CD4-positive, alpha-beta T cell treated with Interleukin-4 for 4 hours (primary cell): ENCODE data around the gene FMO4.
"Not testable (repeated sequence)": the region's sequence is repeated elsewhere in the genome, so short reads cannot be mapped to it uniquely, and the experiment has no call there.

Experiments
- DNase-seq: peaks from one replicate; pipeline ENCODE4 v3.0.0-alpha.2; 2020

The FMO4 gene, protein sequence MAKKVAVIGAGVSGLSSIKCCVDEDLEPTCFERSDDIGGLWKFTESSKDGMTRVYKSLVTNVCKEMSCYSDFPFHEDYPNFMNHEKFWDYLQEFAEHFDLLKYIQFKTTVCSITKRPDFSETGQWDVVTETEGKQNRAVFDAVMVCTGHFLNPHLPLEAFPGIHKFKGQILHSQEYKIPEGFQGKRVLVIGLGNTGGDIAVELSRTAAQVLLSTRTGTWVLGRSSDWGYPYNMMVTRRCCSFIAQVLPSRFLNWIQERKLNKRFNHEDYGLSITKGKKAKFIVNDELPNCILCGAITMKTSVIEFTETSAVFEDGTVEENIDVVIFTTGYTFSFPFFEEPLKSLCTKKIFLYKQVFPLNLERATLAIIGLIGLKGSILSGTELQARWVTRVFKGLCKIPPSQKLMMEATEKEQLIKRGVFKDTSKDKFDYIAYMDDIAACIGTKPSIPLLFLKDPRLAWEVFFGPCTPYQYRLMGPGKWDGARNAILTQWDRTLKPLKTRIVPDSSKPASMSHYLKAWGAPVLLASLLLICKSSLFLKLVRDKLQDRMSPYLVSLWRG

DNA sequence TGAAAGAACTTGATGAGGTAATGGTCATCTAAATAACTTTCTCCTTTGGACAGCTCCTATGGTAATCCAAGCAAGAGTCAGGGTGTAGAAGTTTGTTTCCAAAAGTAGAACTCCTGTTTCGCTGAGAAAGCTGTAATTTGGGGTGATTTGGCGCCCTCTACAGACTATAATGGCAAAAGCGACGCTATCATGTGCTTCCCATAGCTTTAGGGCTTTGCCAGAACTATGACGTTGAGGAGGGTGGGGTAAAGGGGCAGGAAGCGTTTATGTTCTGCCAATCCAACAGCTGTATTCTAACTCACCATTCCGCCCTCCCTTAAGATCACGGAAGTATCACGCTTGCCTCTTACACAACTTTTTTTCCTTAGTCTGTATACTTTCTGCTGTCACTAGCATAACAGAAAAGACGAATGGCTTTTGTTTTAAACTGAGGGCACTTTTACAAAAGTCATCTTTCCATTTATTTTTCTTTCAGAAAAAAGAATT is at the start of gene FMO4:
Gene FMO4, plus strand, starts transcription at position 349 of the 486 bp plus-strand sequence. CDS start 5,643 bp downstream, outside the sequence.
- peak; percentile 94 for DNase-seq

DNA sequence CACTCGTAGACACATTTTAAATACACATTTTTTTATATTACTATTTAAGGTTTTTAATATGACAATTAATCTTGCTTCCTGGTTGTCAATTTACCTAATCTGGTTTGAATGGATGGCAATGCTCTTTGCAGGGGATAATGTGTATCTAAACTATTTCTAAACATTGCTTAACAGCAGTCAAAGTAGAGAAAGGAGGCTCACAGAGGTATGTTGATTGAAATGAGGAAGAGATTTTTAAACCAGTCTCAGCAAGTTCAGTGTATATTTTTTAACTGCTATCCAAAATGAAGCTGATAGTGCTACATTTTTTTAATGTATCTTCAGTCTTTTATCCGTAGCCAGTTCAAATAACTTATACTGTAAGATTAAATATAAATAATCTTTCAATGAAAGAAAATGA is 48.3 kb upstream of the FMO4 start:
- no peak for DNase-seq

DNA sequence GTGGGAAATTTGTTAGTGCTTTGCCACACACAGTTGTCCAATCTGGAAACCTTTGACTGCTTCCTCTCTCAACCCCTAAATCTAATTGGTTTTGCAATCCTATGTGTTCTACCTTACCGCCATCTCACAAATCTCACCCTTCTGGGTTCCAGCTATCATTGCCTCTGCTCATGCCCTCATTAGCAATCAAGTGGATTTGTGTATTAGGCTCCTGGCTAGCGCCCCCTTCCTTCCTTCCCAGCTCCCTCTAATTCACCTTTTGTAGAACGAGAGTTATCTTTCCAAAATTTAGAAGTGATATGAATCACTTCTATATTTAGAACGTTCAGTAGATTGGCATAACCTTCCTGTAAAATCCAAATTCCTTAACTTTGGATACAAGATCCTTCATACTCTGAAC is 47.1 kb upstream of the FMO4 start:
- no peak for DNase-seq

DNA sequence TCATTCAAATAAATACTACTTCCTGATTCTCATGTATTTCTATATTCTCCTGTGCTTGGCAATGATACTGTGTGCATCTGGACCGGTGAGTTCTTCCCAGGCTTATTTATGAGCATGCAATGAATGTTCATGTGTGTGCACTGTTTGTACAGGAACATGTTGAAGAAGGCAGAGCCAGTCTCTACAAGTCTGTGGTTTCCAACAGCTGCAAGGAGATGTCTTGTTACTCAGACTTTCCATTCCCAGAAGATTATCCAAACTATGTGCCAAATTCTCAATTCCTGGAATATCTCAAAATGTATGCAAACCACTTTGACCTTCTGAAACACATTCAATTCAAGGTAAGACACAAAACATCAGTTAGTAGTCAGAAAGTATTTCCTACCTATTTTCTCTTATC is 46.6 kb upstream of the FMO4 start:
- no peak for DNase-seq

DNA sequence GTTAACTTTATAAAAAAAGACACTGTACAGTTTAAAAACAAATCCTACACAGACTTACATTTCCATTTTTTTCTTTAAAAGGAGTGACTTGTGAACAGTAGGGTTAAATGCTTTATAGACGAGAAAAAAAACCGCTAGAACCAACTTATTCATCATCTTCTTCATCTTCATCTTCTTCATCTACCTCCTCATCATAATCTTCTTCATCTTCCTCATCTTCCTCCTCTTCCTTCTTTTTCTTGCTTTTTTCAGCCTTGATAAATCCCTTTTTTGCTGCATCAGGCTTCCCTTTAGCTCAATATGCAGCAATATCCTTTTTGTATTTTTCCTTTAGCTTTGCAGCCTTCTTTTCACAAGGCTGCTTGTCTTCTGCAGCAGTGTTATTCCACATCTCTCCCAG is 43.2 kb upstream of the FMO4 start:
- DNase-seq: no peak

DNA sequence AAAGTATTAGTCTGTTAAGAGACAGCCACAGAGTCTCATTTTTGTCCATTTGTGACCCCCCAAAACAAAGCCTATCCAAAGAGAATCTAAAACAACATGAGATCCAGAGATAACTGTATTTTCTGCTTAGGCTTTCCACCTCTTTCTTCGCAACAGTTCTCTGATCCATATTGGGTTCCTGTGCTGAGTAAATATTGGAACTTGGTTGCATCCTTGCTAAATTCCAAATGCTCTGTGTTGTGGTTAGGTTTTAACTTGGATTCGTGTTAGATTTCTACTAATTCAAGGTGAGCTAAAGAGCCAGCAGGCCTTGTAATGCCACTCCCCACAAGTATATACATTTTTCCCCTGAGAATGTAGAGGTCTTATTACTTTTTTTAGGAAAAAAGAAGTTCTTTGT is 36.4 kb upstream of the FMO4 start:
- no peak for DNase-seq

DNA sequence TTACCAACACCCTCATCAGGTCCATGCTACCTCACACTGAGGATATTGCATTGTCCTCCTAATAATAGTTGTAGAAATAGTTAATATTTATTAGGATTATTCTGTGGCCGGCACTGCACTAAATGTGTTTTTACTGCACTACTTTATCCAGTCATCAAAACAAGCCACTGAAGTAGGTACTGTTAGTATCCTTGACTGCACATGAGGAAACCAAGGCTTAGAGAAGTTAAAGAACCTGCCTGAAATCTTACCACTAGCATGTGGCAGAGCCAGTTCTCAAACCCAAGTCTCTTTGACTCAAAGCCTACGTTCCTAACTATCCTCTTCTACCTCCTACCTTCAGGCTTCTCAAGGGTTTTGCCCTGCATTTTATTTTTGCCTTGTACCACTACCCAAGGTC is 34.7 kb upstream of the FMO4 start:
- DNase-seq: no peak

DNA sequence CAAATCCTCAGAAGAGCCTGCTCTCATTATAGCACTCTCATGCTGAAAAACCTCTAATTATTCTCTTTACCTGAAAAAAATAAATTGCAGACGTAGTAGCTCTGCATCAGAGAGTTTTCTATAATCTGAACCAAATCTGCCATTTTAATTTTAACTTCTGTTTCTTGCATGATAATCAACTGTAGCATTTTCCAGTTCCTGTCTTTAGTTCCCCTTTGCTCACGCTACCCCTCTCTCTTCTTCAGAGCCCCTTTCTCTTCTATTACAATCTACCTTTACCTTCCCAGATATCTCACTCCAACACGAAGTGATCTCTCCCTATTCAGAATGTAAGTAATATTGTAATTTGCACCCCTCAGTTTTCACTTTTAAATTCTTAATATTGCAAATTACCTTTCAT is 34.3 kb upstream of the FMO4 start:
- no peak for DNase-seq

DNA sequence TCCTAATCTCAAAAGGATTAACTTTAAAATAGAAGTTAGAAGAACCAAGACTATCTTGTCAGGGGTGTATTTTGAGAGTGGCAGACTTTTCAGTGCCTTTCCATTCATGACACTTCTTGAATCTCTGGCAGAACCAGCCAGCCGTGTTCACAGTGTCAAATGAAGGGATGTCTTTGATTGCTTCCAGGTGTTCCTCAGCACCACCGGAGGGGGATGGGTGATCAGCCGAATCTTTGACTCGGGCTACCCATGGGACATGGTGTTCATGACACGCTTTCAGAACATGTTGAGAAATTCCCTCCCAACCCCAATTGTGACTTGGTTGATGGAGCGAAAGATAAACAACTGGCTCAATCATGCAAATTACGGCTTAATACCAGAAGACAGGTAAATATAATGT is 33.4 kb upstream of the FMO4 start:
- no peak for DNase-seq

DNA sequence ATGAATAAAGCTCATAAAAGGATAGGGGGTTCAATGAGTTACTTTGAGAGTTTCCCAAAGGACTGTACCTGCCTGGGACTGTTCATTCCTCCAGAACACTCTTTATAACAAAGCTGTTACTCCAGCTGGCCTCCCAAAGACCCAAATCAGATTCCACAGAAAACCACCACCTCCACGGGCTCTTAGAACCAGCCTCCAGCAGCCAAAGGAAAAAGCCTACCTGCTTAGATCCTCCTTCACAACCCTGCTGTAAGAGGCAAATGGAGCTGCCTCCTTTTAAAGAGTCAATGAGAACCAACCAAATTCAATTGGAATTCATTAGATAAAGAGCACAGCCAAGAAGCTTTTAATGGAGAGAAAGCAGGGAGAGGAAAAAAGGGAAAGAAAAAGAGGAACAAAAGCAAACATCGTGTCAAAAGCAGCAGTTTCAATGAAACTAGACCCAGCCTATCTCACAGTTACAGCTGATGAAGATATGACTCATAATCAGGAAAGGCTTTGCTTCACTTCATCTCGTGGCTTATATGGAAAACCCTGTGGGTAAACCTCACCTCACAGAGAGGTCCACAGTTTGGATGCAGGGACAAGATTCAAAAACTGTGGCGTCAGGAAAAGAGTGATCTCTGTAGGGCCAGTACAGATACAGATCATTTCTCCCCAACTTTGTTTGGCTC is 27.8 kb upstream of the FMO4 start:
- DNase-seq: no peak

DNA sequence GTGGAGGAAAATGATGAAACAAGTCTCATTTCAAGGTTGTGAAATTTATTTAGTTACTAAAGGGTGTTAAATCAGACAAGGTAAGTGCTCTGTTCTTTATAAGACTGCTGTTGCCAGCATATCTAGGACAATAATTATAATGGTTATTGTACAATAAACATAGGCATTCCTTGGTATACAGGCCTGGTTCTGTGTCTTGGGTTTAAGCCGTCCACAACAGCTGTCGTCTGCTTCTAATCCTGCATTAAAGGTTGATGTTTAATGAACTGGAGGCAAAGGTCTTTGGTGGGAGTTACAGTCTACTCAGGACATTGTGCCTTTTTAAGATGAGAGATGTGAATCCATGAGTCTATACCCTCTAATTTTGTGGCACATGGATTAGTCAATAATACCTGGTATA is 23.4 kb upstream of the FMO4 start:
- no peak for DNase-seq

DNA sequence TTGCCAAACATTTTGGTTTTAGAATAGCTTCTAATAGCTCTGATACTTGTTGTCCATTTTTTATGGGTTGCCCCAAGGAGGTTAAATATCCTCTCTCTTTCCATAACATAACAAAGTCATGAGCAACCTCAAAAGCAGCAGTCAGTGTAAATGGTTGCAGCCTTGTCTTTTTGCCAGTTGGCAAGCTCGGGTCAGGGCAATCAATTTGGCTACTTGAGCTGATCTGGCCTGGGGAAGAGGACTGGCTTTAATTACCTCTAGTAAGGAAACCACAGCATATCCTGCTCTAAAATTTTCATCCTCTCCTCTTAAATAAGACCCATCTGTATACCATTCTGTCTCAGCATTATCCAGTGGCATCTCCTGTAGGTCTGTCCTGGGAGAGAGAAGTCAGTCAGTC is 21.2 kb upstream of the FMO4 start:
- DNase-seq: no peak

DNA sequence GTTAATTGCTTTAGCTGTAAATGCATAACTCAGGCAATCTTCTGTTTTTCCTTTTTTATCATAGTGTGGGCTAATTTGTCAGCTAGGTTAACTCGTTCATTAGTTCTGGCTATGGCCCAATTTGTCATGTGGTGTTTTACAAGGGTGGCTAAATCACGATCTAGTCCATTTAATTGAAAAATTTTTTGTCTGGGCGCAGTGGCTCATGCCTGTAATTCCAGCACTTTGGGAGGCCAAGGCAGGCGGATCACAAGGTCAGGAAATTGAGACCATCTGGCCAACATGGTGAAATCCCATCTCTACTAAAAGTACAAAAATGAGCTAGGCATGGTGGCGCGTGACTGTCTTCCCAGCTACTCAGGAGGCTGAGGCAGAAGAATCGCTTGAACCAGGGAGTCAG is 18.6 kb upstream of the FMO4 start:
- not testable (repeated sequence) for DNase-seq

DNA sequence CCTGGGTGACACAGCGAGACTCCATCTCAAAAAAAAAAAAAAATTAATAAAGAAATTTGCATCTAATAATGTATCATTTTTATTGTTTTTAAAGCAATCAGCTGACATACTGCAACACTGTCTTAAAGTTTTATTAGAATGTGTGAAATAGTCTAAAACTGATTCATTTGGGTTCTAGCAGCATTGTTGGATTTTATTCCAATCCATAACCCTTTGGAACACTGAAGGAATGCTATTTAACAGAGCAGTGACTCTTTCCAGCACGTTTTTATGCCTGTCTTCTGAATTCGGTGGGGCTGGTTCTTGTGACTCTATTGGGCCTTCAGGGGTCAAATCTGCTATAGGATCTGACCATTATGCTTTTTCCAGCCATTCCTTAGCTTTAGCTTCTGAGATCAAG is 18.2 kb upstream of the FMO4 start:
- no peak for DNase-seq

DNA sequence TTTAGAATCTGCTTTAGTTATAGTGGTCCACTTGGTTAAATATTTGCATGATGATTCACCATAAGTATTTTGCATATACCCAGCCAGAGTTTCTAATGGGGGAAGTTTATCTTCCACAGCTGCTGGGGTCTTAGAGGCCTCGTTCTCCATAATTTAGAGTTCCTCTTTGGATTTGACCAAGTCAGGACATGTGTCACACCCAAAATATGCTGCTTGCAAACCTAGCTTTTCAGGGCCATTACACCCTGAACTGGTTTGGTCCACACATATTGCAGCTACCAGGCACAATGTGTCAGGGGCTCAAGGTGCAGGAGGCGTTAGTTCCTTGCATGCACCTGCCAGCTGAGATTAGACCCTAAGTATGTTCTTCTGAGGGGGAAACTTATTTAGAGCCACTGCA is 17.1 kb upstream of the FMO4 start:
- DNase-seq: no peak

DNA sequence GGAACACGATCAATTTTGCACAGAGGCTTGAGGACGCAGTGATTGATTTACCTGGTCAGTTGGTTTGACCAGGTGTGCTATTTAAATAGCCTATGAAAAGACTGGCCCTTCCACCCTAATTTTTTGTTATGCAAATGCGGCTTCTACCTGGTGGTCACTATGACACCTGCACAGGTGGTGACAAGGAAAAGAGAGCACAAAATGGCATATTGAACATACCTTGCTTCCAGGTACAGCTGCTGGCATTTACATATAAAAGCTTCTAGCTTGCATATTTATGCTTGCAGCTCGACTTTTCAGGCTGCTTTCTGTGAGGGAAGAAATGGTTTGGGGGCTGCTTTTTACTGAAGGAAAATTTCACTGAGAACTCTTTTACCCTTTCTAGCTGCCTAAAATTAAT is 15.3 kb upstream of the FMO4 start:
- DNase-seq: no peak

DNA sequence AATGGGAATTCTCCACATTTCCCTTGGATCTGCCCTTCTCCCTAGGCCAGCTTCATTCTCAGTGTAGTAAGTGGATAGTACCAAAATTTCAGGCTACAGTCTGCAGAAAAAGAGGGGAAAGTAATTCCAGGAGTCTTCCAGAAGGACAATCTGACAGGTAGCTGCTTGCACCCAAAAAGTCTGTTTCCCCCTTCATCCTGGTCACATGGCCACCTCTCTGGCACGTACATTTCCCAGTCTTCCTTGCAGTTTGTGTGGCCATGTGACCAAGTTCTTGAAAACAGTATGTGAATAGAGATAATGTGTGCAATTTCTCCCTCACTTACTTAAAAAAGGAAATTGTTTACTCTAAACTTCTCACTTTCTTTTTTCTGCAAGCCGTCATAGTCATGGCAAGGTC is 14.6 kb upstream of the FMO4 start:
- DNase-seq: no peak

DNA sequence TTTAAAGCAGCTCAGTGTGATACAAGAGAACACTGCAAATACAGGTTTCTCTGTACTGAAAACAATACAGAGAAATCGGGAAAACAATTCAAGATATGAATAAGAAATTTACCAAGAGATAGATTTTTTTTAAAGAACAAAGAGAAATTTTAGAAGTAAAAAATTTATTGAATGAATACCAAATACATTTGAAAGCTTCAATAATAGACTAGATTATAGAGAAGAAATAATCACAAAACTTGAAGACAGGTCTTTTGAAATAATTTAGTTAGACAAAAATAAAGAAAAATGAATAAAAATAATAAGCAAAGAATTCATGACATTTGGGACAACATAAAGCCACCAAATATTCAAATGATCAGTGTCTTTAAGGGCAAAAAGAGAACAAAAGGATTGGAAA is 13.6 kb upstream of the FMO4 start:
- no peak for DNase-seq

DNA sequence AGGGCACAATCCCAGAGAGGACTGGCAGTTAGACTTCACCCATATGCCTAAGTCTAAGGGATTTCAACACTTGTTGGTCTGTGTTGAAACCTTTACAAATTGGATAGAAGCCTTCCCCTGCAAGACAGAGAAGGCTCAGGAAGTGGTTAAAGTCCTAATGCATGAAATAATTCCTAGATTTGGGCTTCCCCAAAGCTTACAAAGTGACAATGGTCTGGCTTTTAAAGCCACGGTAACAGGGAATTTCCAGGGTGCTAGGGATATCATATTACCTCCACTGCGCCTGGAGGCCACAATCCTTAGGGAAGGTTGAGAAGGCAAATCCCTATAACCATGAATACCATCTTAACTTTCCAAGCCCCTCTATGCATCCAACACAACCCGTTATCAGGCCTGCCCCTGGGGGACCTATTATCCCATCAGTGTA is 3.3 kb upstream of the FMO4 start:
- no peak for DNase-seq

DNA sequence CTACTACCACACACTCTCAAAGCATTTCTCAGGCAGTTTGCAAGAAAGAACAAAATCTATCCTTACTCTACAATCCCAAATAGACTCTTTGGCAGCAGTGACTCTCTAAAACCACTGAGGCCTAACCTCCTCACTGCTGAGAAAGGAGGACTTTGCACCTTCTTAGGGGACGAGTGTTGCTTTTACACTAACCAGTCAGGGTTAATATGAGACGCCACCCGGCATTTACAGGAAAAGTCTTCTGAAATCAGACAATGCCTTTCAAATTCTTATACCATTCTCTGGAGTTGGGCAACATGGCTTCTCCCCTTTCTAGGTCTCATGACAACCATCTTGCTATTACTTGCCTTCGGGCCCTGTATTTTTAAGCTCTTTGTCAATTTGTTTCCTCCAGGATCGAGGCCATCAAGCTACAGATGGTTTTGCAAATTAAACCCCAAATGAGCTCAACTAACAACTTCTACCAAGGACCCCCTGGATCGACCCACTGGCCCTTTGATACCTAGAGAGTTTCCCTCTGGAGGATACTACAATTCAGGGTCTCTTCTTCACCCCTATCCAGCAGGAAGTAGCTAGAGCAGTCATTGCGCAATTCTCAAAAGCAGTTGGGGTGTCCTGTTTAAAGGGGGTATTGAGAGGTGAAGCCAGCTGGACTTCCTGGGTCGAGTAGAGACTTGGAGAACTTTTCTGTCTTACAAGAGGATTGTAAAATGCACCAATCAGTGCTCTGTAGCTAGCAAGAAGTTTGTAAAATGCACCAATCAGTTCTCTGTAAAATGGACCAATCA is 2.0 kb upstream of the FMO4 start:
- no peak for DNase-seq

DNA sequence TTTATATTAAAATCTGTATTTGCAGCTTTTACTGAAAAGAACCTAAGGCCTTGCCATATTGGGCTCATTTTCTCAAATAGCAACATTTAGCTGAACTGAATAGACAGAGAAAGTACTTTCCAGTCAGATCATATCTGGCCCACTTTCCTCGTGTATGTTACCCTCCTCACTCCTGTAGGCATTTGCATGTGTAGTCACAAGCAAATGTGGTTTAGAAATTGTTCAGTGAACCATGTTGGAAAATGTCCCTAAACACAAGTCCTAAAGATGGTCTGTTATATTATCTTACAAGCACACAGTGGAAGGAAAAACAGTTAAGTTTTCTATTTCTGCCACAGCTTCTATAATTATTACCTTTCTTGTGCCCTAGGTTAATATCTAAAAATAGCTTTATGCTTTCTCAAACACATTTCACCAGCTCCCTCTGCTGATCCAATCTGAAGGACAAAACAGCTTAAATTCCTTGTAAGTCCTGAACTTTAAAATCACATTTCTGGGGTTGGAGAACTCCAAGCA is 606 bp upstream of the FMO4 start:
- no peak for DNase-seq

DNA sequence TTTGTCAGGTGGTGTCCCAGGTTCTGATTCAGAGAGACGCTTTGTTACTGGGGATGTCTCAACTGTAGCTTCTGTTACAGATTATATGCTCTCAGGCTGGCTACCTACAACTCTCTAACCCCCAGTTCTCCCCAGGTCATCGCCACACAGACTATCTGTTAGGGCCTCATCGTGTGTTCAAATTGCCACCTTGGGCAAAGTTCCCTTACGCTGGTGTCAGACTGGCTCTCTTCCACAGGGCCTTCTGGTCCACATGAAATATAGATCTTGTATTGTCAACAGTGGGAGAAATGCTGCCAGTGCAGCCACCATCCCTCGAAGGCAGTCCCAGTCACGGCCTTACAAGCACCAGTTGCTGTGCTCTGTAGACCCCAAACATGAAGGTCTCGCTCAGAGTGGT is 15.3 kb downstream of the FMO4 start:
- no peak for DNase-seq

DNA sequence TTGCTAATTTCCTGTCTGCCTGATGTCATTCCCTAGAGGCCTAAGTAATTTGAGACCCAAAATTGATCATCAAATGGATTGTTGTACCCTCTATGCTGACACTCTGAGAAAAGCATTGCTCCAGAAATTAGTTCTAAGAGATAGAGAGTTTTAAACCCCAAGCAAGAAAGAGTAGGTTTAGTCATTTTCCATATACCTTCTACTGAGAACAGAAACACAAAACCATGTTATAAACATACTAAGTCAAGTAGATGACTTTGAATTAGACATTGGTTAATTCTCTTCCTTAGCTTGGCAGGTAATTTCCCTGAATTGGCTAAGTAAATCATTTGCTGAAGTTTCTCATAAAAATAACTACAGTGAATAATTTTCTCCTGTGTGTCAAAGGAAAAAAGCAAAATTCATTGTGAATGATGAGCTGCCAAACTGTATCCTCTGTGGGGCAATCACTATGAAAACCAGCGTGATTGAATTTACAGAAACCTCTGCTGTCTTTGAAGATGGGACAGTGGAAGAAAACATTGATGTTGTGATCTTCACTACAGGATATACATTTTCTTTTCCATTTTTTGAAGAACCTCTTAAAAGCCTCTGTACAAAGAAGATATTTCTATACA is 20.1 kb downstream of the FMO4 start:
- DNase-seq: no peak
